ENCODE measurements around the gene AUTS2.

- no peak for TF ChIP-seq SUZ12 (IDR thresholded peaks at IDR 0.05; ENCODE audit: extremely low read depth, insufficient read depth, insufficient read length)
- TF ChIP-seq ZNF274 (IDR thresholded peaks at IDR 0.05; ENCODE audit: low read depth, low read length), result no peak
- no peak for TF ChIP-seq YY1 (IDR thresholded peaks at IDR 0.05; ENCODE audit: insufficient read depth, insufficient read length)
Observed at GRCh38 chr7:69643265-69643664, 45.0 kb downstream of the AUTS2 start.
